ENCODE measurements around the gene GASK1A. TPM values are rescaled to one million over a fixed set of nuclear protein-coding genes. Genes with fewer than 3 reads are reported as not detected.

The GASK1A gene
- total and polyA plus RNA-seq, 2 donors (not counting 3 experiments of a cell fraction or from before 2014, with no cell fraction given), result 0.04 TPM; not detected in 1

DNA sequence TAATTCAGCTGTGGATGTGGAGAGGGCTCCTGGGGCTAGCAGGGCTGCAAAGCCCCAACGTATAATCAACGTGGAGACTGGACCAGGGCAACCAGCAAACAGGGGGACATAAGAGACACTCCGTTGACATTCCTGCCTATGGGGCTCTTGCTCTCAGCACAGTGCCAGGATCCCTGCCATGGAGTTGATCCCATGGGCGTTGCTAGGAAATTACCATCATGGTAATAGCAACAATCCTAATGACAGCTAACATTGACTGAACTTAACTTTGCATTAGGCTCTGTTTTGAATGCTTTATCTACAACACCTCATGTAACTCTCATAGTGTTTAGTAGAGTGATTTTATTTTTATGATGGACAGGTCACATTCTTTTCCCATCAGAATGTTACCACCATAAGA, 16.9 kb downstream of the GASK1A start:
- no peak overlapping the region for H3K27ac ChIP-seq (ENCODE audit: insufficient read depth, low read depth, low read length)
- dilution Hi-C loops (cut with MboI; ENCODE audit: extremely low pct_ligation_motif_present, low sequenced_read_pairs) (no loop called here), intact Hi-C loops (cut with micrococcal nuclease) (no loop called here)
- H4K20me1 ChIP-seq (replicated peaks; ENCODE audit: control insufficient read depth, extremely low read depth, insufficient read depth, low read length), result no peaks in the 10 kb centered on the region
- no peaks in the 10 kb centered on the region for H3K4me1 ChIP-seq (ENCODE audit: control insufficient read depth, extremely low read depth, insufficient read depth, low read length)
- no peaks in the 10 kb centered on the region for H3K9me3 ChIP-seq (replicated peaks; ENCODE audit: control insufficient read depth, insufficient read depth, low read length)
- TF ChIP-seq GATA2 (IDR thresholded peaks at IDR 0.05; ENCODE audit: insufficient read depth, insufficient read length, low read depth, low read length), result no peak
- TF ChIP-seq, protein P1, sequence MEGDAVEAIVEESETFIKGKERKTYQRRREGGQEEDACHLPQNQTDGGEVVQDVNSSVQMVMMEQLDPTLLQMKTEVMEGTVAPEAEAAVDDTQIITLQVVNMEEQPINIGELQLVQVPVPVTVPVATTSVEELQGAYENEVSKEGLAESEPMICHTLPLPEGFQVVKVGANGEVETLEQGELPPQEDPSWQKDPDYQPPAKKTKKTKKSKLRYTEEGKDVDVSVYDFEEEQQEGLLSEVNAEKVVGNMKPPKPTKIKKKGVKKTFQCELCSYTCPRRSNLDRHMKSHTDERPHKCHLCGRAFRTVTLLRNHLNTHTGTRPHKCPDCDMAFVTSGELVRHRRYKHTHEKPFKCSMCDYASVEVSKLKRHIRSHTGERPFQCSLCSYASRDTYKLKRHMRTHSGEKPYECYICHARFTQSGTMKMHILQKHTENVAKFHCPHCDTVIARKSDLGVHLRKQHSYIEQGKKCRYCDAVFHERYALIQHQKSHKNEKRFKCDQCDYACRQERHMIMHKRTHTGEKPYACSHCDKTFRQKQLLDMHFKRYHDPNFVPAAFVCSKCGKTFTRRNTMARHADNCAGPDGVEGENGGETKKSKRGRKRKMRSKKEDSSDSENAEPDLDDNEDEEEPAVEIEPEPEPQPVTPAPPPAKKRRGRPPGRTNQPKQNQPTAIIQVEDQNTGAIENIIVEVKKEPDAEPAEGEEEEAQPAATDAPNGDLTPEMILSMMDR (IDR thresholded peaks at IDR 0.05; ENCODE audit: extremely low read depth in 1 of 2, insufficient read depth in 1 of 2, low read depth in 1 of 2, low read length in 2 of 2), result no peak
- no peak for TF ChIP-seq EZH2 (IDR thresholded peaks at IDR 0.05; ENCODE audit: borderline replicate concordance, low read depth, low read length, severe bottlenecking)
- no peak for TF ChIP-seq JUN (IDR thresholded peaks at IDR 0.05; ENCODE audit: borderline replicate concordance, insufficient read depth, insufficient read length, low read depth)
- TF ChIP-seq, protein P2, sequence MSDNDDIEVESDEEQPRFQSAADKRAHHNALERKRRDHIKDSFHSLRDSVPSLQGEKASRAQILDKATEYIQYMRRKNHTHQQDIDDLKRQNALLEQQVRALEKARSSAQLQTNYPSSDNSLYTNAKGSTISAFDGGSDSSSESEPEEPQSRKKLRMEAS (IDR thresholded peaks at IDR 0.05; ENCODE audit: insufficient read depth, insufficient read length), result no peak
- TF ChIP-seq MYC (IDR thresholded peaks at IDR 0.05; ENCODE audit: low read depth, low read length), result no peak
- TF ChIP-seq FOS (IDR thresholded peaks at IDR 0.05; ENCODE audit: borderline replicate concordance, insufficient read depth, low read length), result no peak
- no peak for TF ChIP-seq POLR2AphosphoS5 (IDR thresholded peaks at IDR 0.05; ENCODE audit: insufficient read depth, low read depth, low read length)
- TF ChIP-seq POLR2A (IDR thresholded peaks at IDR 0.05; ENCODE audit: low read depth, low read length), result no peak
- H3K9me1 ChIP-seq (replicated peaks; ENCODE audit: control insufficient read depth, extremely low read depth, insufficient read depth, low read length), result no peaks in the 10 kb centered on the region
- POLR2A ChIA-PET, result no interaction called here
- no peaks in the 10 kb centered on the region for H3K36me3 ChIP-seq (ENCODE audit: control insufficient read depth in 2 of 2, extremely low read depth in 1 of 2, insufficient read depth in 2 of 2, low read length in 2 of 2)
- H2AFZ ChIP-seq (ENCODE audit: low read depth, low read length), result no peak overlapping the region
- DNase-seq (ENCODE audit: low read depth, low spot score) (no peak), FAIRE-seq (no peak)
- no peak overlapping the region for H3K4me2 ChIP-seq (ENCODE audit: insufficient read depth, low read length)
- BruUV-seq (replicated peaks), result no TSS peak
- no peak overlapping the region for H3K4me3 ChIP-seq (replicated peaks in 1 of 3; ENCODE audit: insufficient read depth in 1 of 3, low read depth in 1 of 3, low read length in 3 of 3)
- CTCF ChIA-PET, result no interaction called here
- H3K9ac ChIP-seq (replicated peaks; ENCODE audit: extremely low read depth, insufficient read depth, low read length), result no peak overlapping the region
- peaks cover 0 to 2% of the 10 kb centered on the region in 2 experiments for H3K27me3 ChIP-seq (ENCODE audit: control insufficient read depth in 2 of 2, insufficient read depth in 2 of 2, low read length in 2 of 2)
- H3K79me2 ChIP-seq (ENCODE audit: control insufficient read depth, insufficient read depth, low read length), result no peaks in the 10 kb centered on the region

Data from endothelial cell of umbilical vein (primary cell).